Liver (tissue), 9 donors: ENCODE results near the gene KIF4B. TPM values are rescaled to one million over a fixed set of nuclear protein-coding genes. Genes with fewer than 3 reads are reported as not detected.

ENCODE experiments used
- DNase-seq: peaks from one replicate; pipeline ENCODE4 v3.0.0-alpha.2; 2017; ENCODE audit warnings: low spot score
- H3K27ac ChIP-seq, 2 donors: one replicate each; pipeline ENCODE4 v1.7.0; 2013; ENCODE audit warnings: inconsistent platforms in 2 of 2, low read length in 2 of 2, control low read depth in 1 of 2, low read depth in 1 of 2, mild to moderate bottlenecking in 1 of 2
- H3K27me3 ChIP-seq, 4 donors: one replicate each; pipeline versions ENCODE4 v1.6.1 to v1.7.0; 2013; ENCODE audit warnings: low read length in 3 of 4, inconsistent platforms in 1 of 4, mild to moderate bottlenecking in 1 of 4, moderate library complexity in 1 of 4; ENCODE audit not compliant: control insufficient read depth in 4 of 4, insufficient read depth in 4 of 4
- H3K36me3 ChIP-seq, 4 donors: one replicate each; pipeline versions ENCODE4 v1.6.1 to v1.7.0; 2013; ENCODE audit warnings: low read length in 3 of 4, mild to moderate bottlenecking in 3 of 4, low read depth in 1 of 4, moderate library complexity in 1 of 4; ENCODE audit not compliant: control insufficient read depth in 4 of 4, insufficient read depth in 3 of 4
- H3K4me1 ChIP-seq, 4 donors: one replicate each; pipeline versions ENCODE4 v1.6.1 to v1.7.0; 2013; ENCODE audit warnings: low read length in 3 of 4, mild to moderate bottlenecking in 3 of 4, moderate library complexity in 1 of 4; ENCODE audit not compliant: control insufficient read depth in 4 of 4, insufficient read depth in 4 of 4
- H3K4me3 ChIP-seq, 3 donors: one replicate each; pipeline versions ENCODE4 v1.6.1 to v1.7.0; 2013; ENCODE audit warnings: low read length in 3 of 3, control low read depth in 1 of 3, low read depth in 1 of 3, mild to moderate bottlenecking in 1 of 3
- H3K9ac ChIP-seq, 2 donors: one replicate each; pipeline ENCODE4 v1.7.0; 2013; ENCODE audit warnings: low read length in 2 of 2, mild to moderate bottlenecking in 2 of 2, moderate library complexity in 2 of 2, control low read depth in 1 of 2, low read depth in 1 of 2
- H3K9me3 ChIP-seq, 4 donors: one replicate each; pipeline versions ENCODE4 v1.6.1 to v1.7.0; 2013; ENCODE audit warnings: low read length in 3 of 4; ENCODE audit not compliant: control insufficient read depth in 4 of 4
- FOXA1 ChIP-seq: IDR thresholded peaks from 2 replicates; pipeline ENCODE4 v1.6.1; 2016; ENCODE audit warnings: antibody characterized with exemption
- GABPA ChIP-seq, 2 donors: IDR thresholded peaks in 1 of 2; conservative IDR thresholded peaks in 1 of 2; 2 replicates each; pipeline ENCODE4 v1.6.1; 2016; ENCODE audit warnings: antibody characterized with exemption in 2 of 2, mild to moderate bottlenecking in 1 of 2, moderate library complexity in 1 of 2
- HNF4A ChIP-seq, 2 donors: conservative IDR thresholded peaks; 2 replicates each; pipeline ENCODE4 v1.6.1; 2016; ENCODE audit warnings: antibody characterized with exemption in 2 of 2, mild to moderate bottlenecking in 2 of 2
- HNF4G ChIP-seq: IDR thresholded peaks from 2 replicates; pipeline ENCODE4 v1.6.1; 2016; ENCODE audit warnings: antibody characterized with exemption
- JUND ChIP-seq, 2 donors: IDR thresholded peaks; 2 replicates each; pipeline ENCODE4 v1.6.1; 2016; ENCODE audit warnings: antibody characterized with exemption in 2 of 2
- NR2F2 ChIP-seq: IDR thresholded peaks from 2 replicates; pipeline ENCODE4 v1.6.1; 2016; ENCODE audit warnings: antibody characterized with exemption
- RAD21 ChIP-seq, 2 donors: IDR thresholded peaks; 2 replicates each; pipeline ENCODE4 v1.6.1; 2016; ENCODE audit warnings: antibody characterized with exemption in 2 of 2, mild to moderate bottlenecking in 2 of 2
- RXRA ChIP-seq, 2 donors: IDR thresholded peaks; 2 replicates each; pipeline ENCODE4 v1.6.1; 2017 to 2018; ENCODE audit warnings: antibody characterized with exemption in 2 of 2, mild to moderate bottlenecking in 1 of 2
- SP1 ChIP-seq: IDR thresholded peaks from 2 replicates; pipeline ENCODE4 v1.6.1; 2018; ENCODE audit warnings: antibody characterized with exemption, mild to moderate bottlenecking
- TAF1 ChIP-seq: conservative IDR thresholded peaks from 2 replicates; pipeline ENCODE4 v1.6.1; 2016; ENCODE audit warnings: antibody characterized with exemption, mild to moderate bottlenecking
- WGBS: extraction: QIAGEN DNeasy Blood & Tissue Kit; methylation state at CpG from one replicate; pipeline ENCODE4 v1.1.7; 2013; 5-methylcytosine and 5-hydroxymethylcytosine counted together
- polyA plus RNA-seq, 2 donors: library from polyadenylated mRNA; stranded (reverse) in 1 of 2; unstranded in 1 of 2; fragments of 200-250 nt in 1 of 2; fragments of >200 nt in 1 of 2; fragmentation: Nextera tagmentation in 1 of 2; extraction: Ambion mirVana in 1 of 2; gene quantifications; one replicate each; pipeline versions ENCODE4 v1.2.1 to v1.2.3, GENCODE V29; 2013 to 2015
- total RNA-seq, 2 donors: library from RNA; depleted of rRNA; stranded (reverse); fragments of >200 nt; gene quantifications; one replicate each; pipeline ENCODE4 v1.2.3, GENCODE V29; 2014
- TF ChIP-seq, protein P1 (sequence below): IDR thresholded peaks from 2 replicates; pipeline ENCODE4 v1.6.1; 2016; ENCODE audit warnings: antibody characterized with exemption
- TF ChIP-seq, protein P2 (sequence below): IDR thresholded peaks from 2 replicates; pipeline ENCODE4 v1.6.1; 2016; ENCODE audit warnings: antibody characterized with exemption
- TF ChIP-seq, protein P3 (sequence below): IDR thresholded peaks from 2 replicates; pipeline ENCODE4 v1.6.1; 2016; ENCODE audit warnings: antibody characterized with exemption, mild to moderate bottlenecking
- donor health status: healthy.
- donor health status: healthy.
- donor health status: healthy.
- donor health status: healthy.
- donor health status: healthy.

KIF4B gene, protein sequence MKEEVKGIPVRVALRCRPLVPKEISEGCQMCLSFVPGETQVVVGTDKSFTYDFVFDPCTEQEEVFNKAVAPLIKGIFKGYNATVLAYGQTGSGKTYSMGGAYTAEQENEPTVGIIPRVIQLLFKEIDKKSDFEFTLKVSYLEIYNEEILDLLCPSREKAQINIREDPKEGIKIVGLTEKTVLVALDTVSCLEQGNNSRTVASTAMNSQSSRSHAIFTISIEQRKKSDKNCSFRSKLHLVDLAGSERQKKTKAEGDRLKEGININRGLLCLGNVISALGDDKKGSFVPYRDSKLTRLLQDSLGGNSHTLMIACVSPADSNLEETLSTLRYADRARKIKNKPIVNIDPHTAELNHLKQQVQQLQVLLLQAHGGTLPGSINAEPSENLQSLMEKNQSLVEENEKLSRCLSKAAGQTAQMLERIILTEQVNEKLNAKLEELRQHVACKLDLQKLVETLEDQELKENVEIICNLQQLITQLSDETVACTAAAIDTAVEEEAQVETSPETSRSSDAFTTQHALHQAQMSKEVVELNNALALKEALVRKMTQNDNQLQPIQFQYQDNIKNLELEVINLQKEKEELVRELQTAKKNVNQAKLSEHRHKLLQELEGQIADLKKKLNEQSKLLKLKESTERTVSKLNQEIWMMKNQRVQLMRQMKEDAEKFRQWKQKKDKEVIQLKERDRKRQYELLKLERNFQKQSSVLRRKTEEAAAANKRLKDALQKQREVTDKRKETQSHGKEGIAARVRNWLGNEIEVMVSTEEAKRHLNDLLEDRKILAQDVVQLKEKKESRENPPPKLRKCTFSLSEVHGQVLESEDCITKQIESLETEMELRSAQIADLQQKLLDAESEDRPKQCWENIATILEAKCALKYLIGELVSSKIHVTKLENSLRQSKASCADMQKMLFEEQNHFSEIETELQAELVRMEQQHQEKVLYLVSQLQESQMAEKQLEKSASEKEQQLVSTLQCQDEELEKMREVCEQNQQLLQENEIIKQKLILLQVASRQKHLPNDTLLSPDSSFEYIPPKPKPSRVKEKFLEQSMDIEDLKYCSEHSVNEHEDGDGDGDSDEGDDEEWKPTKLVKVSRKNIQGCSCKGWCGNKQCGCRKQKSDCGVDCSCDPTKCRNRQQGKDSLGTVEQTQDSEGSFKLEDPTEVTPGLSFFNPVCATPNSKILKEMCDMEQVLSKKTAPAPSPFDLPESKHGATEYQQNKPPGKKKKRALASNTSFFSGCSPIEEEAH
- under 1 TPM; 0.05 to 0.17 TPM for total RNA-seq
- polyA plus RNA-seq, result not detected

DNA sequence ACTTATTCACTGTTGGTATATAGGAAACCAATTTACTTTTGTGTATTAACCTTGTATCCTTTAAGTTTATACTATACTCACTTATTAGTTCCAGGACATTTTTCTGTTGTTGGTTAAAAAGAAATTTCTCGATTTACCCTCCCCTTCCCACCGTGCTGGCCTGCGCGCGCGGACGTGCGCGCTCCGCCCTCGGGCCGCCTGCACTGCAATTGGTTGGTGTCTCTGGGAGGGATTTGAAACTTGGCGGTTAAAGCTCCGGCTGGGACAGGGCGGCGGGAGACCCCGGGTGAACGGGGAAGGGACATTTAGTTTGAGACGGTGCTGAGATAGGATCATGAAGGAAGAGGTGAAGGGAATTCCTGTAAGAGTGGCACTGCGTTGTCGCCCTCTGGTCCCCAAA, at the start of gene KIF4B:
Gene KIF4B (plus strand): TSS at position 230 of the 400 bp plus-strand sequence. CDS start 105 bp downstream, at position 335.
- H3K4me1 ChIP-seq, result no peaks in the 10 kb centered on the region
- no peak within 1 kb of the TSS for H3K9ac ChIP-seq
- no peaks in the 10 kb centered on the region for H3K27me3 ChIP-seq
- H3K9me3 ChIP-seq, result no peaks in the 10 kb centered on the region
- H3K27ac ChIP-seq, result no peak within 1 kb of the TSS
- H3K36me3 ChIP-seq, result no peaks in the 10 kb centered on the region
- 93% methylated on average over 21 of the region's 21 CpGs for WGBS
- H3K4me3 ChIP-seq, result no peak within 1 kb of the TSS
- no peak for DNase-seq
- TF ChIP-seq, protein P1, sequence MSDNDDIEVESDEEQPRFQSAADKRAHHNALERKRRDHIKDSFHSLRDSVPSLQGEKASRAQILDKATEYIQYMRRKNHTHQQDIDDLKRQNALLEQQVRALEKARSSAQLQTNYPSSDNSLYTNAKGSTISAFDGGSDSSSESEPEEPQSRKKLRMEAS, result no peak
- TF ChIP-seq FOXA1, result no peak
- TF ChIP-seq, protein P2, sequence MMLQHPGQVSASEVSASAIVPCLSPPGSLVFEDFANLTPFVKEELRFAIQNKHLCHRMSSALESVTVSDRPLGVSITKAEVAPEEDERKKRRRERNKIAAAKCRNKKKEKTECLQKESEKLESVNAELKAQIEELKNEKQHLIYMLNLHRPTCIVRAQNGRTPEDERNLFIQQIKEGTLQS, result no peak
- no peak for TF ChIP-seq RAD21 (IDR thresholded peaks at IDR 0.05)
- TF ChIP-seq HNF4G, result no peak
- no peak for TF ChIP-seq HNF4A (conservative IDR thresholded peaks at IDR 0.05)
- no peak for TF ChIP-seq NR2F2
- TF ChIP-seq, protein P3, sequence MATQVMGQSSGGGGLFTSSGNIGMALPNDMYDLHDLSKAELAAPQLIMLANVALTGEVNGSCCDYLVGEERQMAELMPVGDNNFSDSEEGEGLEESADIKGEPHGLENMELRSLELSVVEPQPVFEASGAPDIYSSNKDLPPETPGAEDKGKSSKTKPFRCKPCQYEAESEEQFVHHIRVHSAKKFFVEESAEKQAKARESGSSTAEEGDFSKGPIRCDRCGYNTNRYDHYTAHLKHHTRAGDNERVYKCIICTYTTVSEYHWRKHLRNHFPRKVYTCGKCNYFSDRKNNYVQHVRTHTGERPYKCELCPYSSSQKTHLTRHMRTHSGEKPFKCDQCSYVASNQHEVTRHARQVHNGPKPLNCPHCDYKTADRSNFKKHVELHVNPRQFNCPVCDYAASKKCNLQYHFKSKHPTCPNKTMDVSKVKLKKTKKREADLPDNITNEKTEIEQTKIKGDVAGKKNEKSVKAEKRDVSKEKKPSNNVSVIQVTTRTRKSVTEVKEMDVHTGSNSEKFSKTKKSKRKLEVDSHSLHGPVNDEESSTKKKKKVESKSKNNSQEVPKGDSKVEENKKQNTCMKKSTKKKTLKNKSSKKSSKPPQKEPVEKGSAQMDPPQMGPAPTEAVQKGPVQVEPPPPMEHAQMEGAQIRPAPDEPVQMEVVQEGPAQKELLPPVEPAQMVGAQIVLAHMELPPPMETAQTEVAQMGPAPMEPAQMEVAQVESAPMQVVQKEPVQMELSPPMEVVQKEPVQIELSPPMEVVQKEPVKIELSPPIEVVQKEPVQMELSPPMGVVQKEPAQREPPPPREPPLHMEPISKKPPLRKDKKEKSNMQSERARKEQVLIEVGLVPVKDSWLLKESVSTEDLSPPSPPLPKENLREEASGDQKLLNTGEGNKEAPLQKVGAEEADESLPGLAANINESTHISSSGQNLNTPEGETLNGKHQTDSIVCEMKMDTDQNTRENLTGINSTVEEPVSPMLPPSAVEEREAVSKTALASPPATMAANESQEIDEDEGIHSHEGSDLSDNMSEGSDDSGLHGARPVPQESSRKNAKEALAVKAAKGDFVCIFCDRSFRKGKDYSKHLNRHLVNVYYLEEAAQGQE, result no peak
- no peak for TF ChIP-seq RXRA (IDR thresholded peaks at IDR 0.05)
- no peak for TF ChIP-seq SP1
- no peak for TF ChIP-seq TAF1
- no peak for TF ChIP-seq GABPA (IDR thresholded peaks at IDR 0.05 in 1 of 2, conservative IDR thresholded peaks at IDR 0.05 in 1 of 2)

DNA sequence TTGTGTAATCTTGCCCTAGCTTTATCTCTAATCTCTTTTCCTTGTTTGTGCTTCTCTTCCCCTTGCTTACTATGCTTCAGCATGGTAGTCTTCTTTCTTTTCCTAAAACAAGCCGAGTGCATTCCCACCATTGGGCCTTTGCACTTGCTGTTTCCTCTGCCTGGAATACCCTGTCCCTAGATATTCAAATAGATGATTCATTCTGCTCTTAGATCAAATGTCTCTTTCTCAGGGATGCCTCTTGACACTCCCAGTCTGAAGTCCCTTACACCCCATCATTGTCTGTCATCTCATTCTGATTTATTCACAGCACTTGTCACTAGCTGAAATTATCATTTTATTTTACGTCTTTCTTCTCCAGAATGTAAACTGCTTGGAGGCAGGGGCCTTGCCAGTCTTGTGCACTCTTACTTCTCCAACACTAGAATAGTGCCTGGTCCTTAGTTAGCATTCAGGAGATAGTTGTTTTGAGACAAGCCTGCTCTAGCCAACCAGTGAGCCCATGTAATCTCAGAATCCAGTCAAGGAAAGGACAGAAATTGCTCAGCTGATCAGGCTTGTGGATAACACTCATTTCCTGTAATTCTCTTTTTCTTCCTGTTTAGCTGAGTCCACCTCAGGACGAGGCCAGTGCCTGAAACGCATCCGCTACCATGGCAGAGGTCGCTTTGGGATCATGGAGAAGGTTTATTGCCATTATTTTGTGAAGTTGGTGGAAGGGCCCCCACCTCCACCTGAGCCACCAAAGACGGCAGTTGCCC, 47.3 kb upstream of the KIF4B start:
- Histone ChIP-seq H3K27me3 (no peaks in the 10 kb centered on the region), H3K36me3 (peaks cover 0 to 26% (median 20%) of the 10 kb centered on the region in 4 donors), H3K4me1 (no peaks in the 10 kb centered on the region), H3K9me3 (no peaks in the 10 kb centered on the region), H3K27ac (no peak overlapping the region), H3K4me3 (no peak overlapping the region), H3K9ac (no peak overlapping the region)
- WGBS, result 89% methylated on average over 7 of the region's 7 CpGs
- peak; percentile 65 for TF ChIP-seq NR2F2
- TF ChIP-seq JUND (IDR thresholded peaks at IDR 0.05), result no peak
- TF ChIP-seq FOXA1, result no peak
- TF ChIP-seq TAF1, result no peak
- TF ChIP-seq GABPA (IDR thresholded peaks at IDR 0.05 in 1 of 2, conservative IDR thresholded peaks at IDR 0.05 in 1 of 2), result no peak
- TF ChIP-seq HNF4A (conservative IDR thresholded peaks at IDR 0.05), result no peak
- DNase-seq, result no peak
